Stimulated activated naive CD8-positive, alpha-beta T cell treated with anti-CD3 and anti-CD28 coated beads, Interleukin-15, amount 100 ng/mL, for 72 hours (primary cell): Measurements from ENCODE around the gene TMEM51.
"Not testable (repeated sequence)": the region's sequence is repeated elsewhere in the genome, so short reads cannot be mapped to it uniquely, and the experiment has no call there.

ENCODE experiments used
- ATAC-seq: fragments of 150-1000 bp; cut with Tn5 transposase; 2 replicates; pipeline ENCODE4 v1.10.0; 2021; ENCODE audit warnings: mild to moderate bottlenecking, moderate library complexity
- DNase-seq, 2 donors: peaks; one replicate each; pipeline ENCODE4 v3.0.0; 2021 to 2022
- H3K27ac Mint-ChIP-seq, 2 donors: one replicate each; pipeline ENCODE4 v1.8.0; 2022; ENCODE audit warnings: mild to moderate bottlenecking in 2 of 2, mixed read lengths in 2 of 2, moderate library complexity in 2 of 2
- H3K27me3 Mint-ChIP-seq: one replicate; pipeline ENCODE4 v1.8.0; 2022; ENCODE audit warnings: mixed read lengths
- H3K4me1 Mint-ChIP-seq: one replicate; pipeline ENCODE4 v1.8.0; 2022; ENCODE audit warnings: mild to moderate bottlenecking, mixed read lengths
- H3K4me3 Mint-ChIP-seq, 2 donors: one replicate each; pipeline ENCODE4 v1.8.0; 2022; ENCODE audit warnings: mild to moderate bottlenecking in 2 of 2, mixed read lengths in 2 of 2, moderate library complexity in 1 of 2
- H3K9me3 Mint-ChIP-seq, 2 donors: one replicate each; pipeline ENCODE4 v1.8.0; 2022; ENCODE audit warnings: mixed read lengths in 2 of 2

The TMEM51 gene

GRCh38 chr1:15120251-15120945 lies 33.1 kb upstream of the TMEM51 start:
- H3K4me3 Mint-ChIP-seq: no peak overlapping the region
- H3K4me1 Mint-ChIP-seq: no peaks in the 10 kb centered on the region
- ATAC-seq: no peak
- no peak overlapping the region for H3K27ac Mint-ChIP-seq
- no peak for DNase-seq
- peaks cover 22% of the 10 kb centered on the region for H3K27me3 Mint-ChIP-seq
- H3K9me3 Mint-ChIP-seq: no peaks in the 10 kb centered on the region

- no peak for DNase-seq
- Mint-ChIP-seq H3K9me3 (no peaks in the 10 kb centered on the region), H3K27ac (no peak overlapping the region), H3K4me3 (no peak overlapping the region), H3K4me1 (no peaks in the 10 kb centered on the region), H3K27me3 (peaks cover 22% of the 10 kb centered on the region)
- no peak for ATAC-seq
Measured at GRCh38 chr1:15122331-15122730, 31.2 kb upstream of the TMEM51 start.

GRCh38 chr1:15123270-15123669 lies 30.3 kb upstream of the TMEM51 start:
- no peak overlapping the region for H3K27ac Mint-ChIP-seq
- no peak for ATAC-seq
- no peak overlapping the region for H3K4me3 Mint-ChIP-seq
- H3K4me1 Mint-ChIP-seq: no peaks in the 10 kb centered on the region
- no peaks in the 10 kb centered on the region for H3K9me3 Mint-ChIP-seq
- no peak for DNase-seq
- peaks cover 28% of the 10 kb centered on the region for H3K27me3 Mint-ChIP-seq

GRCh38 chr1:15123925-15124324 lies 29.6 kb upstream of the TMEM51 start:
- ATAC-seq (no peak), DNase-seq (no peak)
- Mint-ChIP-seq H3K27ac (peak overlapping the region in 1 of 2 donors; percentile 46), H3K4me3 (no peak overlapping the region), H3K9me3 (no peaks in the 10 kb centered on the region), H3K27me3 (peaks cover 21% of the 10 kb centered on the region), H3K4me1 (no peaks in the 10 kb centered on the region)

- Mint-ChIP-seq H3K4me1 (no peaks in the 10 kb centered on the region), H3K27ac (no peak overlapping the region), H3K9me3 (no peaks in the 10 kb centered on the region), H3K27me3 (peaks cover 21% of the 10 kb centered on the region), H3K4me3 (no peak overlapping the region)
- ATAC-seq (no peak), DNase-seq (no peak)
Measured at GRCh38 chr1:15124362-15125100, 29.0 kb upstream of the TMEM51 start.

- ATAC-seq: no peak
- H3K27me3 Mint-ChIP-seq: peaks cover 20% of the 10 kb centered on the region
- no peak overlapping the region for H3K4me3 Mint-ChIP-seq
- H3K27ac Mint-ChIP-seq: no peak overlapping the region
- no peaks in the 10 kb centered on the region for H3K4me1 Mint-ChIP-seq
- no peaks in the 10 kb centered on the region for H3K9me3 Mint-ChIP-seq
- DNase-seq: no peak
Measured at GRCh38 chr1:15125101-15125745, 28.3 kb upstream of the TMEM51 start.

GRCh38 chr1:15128077-15128476 lies 25.5 kb upstream of the TMEM51 start:
- Mint-ChIP-seq H3K27ac (no peak overlapping the region), H3K9me3 (no peaks in the 10 kb centered on the region), H3K4me3 (no peak overlapping the region), H3K27me3 (peaks cover 17% of the 10 kb centered on the region), H3K4me1 (no peaks in the 10 kb centered on the region)
- no peak for ATAC-seq
- no peak for DNase-seq

GRCh38 chr1:15128520-15129313 lies 24.8 kb upstream of the TMEM51 start:
- ATAC-seq (peak; percentile 95), DNase-seq (peak; percentile 76 to 77)
- Mint-ChIP-seq H3K27ac (no peak overlapping the region), H3K9me3 (no peaks in the 10 kb centered on the region), H3K4me1 (no peaks in the 10 kb centered on the region), H3K27me3 (peaks cover 24% of the 10 kb centered on the region), H3K4me3 (no peak overlapping the region)

- ATAC-seq: no peak
- peaks cover 36% of the 10 kb centered on the region for H3K27me3 Mint-ChIP-seq
- no peak overlapping the region for H3K4me3 Mint-ChIP-seq
- no peak overlapping the region for H3K27ac Mint-ChIP-seq
- H3K4me1 Mint-ChIP-seq: no peaks in the 10 kb centered on the region
- no peak for DNase-seq
- no peaks in the 10 kb centered on the region for H3K9me3 Mint-ChIP-seq
Measured at GRCh38 chr1:15129944-15130343, 23.6 kb upstream of the TMEM51 start.

- Mint-ChIP-seq H3K4me3 (no peak overlapping the region), H3K27ac (no peak overlapping the region), H3K4me1 (no peaks in the 10 kb centered on the region), H3K27me3 (peaks cover 43% of the 10 kb centered on the region), H3K9me3 (no peaks in the 10 kb centered on the region)
- ATAC-seq (no peak), DNase-seq (no peak)
Measured at GRCh38 chr1:15130607-15131006, 22.9 kb upstream of the TMEM51 start.

- Mint-ChIP-seq H3K27ac (no peak overlapping the region), H3K4me1 (peaks cover 2% of the 10 kb centered on the region), H3K27me3 (peaks cover 62% of the 10 kb centered on the region), H3K9me3 (no peaks in the 10 kb centered on the region), H3K4me3 (no peak overlapping the region)
- DNase-seq (no peak), ATAC-seq (no peak)
Measured at GRCh38 chr1:15132965-15133364, 20.6 kb upstream of the TMEM51 start.

- no peaks in the 10 kb centered on the region for H3K9me3 Mint-ChIP-seq
- no peak overlapping the region for H3K4me3 Mint-ChIP-seq
- ATAC-seq: no peak
- peaks cover 5% of the 10 kb centered on the region for H3K4me1 Mint-ChIP-seq
- no peak for DNase-seq
- H3K27me3 Mint-ChIP-seq: peaks cover 65% of the 10 kb centered on the region
- H3K27ac Mint-ChIP-seq: no peak overlapping the region
Measured at GRCh38 chr1:15134285-15134684, 19.3 kb upstream of the TMEM51 start.

- H3K27me3 Mint-ChIP-seq: peaks cover 71% of the 10 kb centered on the region
- not testable (repeated sequence) for H3K9me3 Mint-ChIP-seq, H3K4me1 Mint-ChIP-seq, ATAC-seq, H3K4me3 Mint-ChIP-seq, DNase-seq, H3K27ac Mint-ChIP-seq
Measured at GRCh38 chr1:15135604-15136003, 17.9 kb upstream of the TMEM51 start.

- Mint-ChIP-seq H3K9me3 (no peaks in the 10 kb centered on the region), H3K4me1 (peaks cover 16% of the 10 kb centered on the region), H3K27me3 (peaks cover 89% of the 10 kb centered on the region), H3K27ac (peak overlapping the region in 1 of 2 donors; percentile 7), H3K4me3 (no peak overlapping the region)
- DNase-seq: no peak
- no peak for ATAC-seq
Measured at GRCh38 chr1:15137809-15138208, 15.7 kb upstream of the TMEM51 start.

GRCh38 chr1:15139654-15140350 lies 13.7 kb upstream of the TMEM51 start:
- H3K4me3 Mint-ChIP-seq: no peak overlapping the region
- peaks cover 16% of the 10 kb centered on the region for H3K4me1 Mint-ChIP-seq
- no peak overlapping the region for H3K27ac Mint-ChIP-seq
- no peaks in the 10 kb centered on the region for H3K9me3 Mint-ChIP-seq
- H3K27me3 Mint-ChIP-seq: peaks cover 82% of the 10 kb centered on the region
- no peak for DNase-seq
- ATAC-seq: no peak
